ENCODE data around the gene AAGAB.

AAGAB gene

DNA sequence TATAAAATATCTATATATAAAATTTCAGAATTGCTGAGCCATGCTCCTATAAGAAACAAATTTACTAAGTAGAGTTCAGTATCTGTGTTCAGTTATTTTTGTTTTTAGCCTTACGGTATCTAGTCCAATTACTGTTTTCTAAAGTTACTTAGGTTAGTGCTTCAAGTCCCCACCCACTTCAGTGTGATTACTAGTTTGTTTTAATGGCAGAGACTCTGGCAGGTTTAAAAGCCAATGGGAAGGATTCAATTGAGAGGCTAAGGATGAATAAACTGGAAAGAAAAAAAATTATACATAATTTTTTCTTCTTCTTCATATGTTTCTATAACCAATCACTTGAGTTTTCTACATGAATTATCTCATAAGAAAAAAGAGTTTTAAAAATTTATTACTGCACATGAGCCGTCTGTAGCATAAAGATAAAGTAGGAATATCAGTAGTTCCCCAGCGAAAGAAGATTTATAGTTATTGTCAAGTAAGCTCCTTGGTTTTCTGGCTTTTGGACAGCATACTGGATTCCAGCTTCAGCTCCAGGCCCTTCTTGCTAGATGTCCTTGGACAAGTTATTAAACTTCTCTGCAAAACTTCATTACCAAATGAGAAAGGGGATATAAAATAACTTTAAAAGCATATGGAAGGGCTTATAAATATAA is 46.8 kb downstream of the AAGAB start:
- H3K4me3 ChIP-seq (ENCODE audit: low read depth, low read length), result no peak overlapping the region
- TF ChIP-seq, protein P1, sequence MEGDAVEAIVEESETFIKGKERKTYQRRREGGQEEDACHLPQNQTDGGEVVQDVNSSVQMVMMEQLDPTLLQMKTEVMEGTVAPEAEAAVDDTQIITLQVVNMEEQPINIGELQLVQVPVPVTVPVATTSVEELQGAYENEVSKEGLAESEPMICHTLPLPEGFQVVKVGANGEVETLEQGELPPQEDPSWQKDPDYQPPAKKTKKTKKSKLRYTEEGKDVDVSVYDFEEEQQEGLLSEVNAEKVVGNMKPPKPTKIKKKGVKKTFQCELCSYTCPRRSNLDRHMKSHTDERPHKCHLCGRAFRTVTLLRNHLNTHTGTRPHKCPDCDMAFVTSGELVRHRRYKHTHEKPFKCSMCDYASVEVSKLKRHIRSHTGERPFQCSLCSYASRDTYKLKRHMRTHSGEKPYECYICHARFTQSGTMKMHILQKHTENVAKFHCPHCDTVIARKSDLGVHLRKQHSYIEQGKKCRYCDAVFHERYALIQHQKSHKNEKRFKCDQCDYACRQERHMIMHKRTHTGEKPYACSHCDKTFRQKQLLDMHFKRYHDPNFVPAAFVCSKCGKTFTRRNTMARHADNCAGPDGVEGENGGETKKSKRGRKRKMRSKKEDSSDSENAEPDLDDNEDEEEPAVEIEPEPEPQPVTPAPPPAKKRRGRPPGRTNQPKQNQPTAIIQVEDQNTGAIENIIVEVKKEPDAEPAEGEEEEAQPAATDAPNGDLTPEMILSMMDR (IDR thresholded peaks at IDR 0.05; ENCODE audit: borderline replicate concordance, insufficient read depth, low read depth, low read length), result no peak

DNA sequence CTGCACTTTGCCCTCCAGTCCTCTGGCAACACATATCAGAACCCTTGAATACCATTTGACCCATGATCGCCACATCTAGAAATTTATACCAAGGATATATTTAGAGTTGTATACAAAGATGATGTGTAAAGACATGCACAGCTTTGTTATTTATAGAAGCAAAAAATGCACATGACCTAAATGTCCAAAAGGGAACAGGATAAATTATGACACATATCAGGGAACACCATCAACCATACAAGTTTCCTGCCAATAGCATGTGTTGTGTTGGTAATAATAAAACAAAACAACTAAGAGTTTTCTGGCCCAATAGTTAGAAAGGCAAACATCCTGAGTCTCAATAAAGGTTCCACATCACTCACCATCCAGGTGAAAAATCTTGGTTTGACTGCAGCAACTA is 51.5 kb downstream of the AAGAB start:
- TF ChIP-seq, protein P1 (IDR thresholded peaks at IDR 0.05; ENCODE audit: borderline replicate concordance, insufficient read depth, low read depth, low read length), result no peak
- H3K4me3 ChIP-seq (ENCODE audit: low read depth, low read length), result no peak overlapping the region

DNA sequence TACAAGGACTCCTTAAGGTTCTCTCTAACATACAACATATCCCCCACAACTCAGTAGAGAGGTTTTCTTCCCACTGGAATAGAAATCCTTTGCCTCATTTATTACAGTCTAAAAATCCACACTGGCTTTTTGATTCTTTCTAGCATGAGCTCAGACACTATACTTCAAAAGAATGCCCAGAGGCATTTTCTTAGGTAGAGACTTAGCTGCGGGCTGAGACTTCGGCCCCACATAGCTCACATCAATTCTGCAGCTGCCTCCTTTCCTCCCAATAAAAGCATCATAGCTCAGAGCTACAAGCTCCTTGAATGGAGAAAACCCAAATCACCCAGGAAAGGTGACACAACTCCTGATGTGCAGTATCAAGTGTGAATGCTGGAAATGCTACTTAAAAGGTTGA is 52.4 kb downstream of the AAGAB start:
- no peak overlapping the region for H3K4me3 ChIP-seq (ENCODE audit: low read depth, low read length)
- TF ChIP-seq, protein P1 (IDR thresholded peaks at IDR 0.05; ENCODE audit: borderline replicate concordance, insufficient read depth, low read depth, low read length), result no peak

DNA sequence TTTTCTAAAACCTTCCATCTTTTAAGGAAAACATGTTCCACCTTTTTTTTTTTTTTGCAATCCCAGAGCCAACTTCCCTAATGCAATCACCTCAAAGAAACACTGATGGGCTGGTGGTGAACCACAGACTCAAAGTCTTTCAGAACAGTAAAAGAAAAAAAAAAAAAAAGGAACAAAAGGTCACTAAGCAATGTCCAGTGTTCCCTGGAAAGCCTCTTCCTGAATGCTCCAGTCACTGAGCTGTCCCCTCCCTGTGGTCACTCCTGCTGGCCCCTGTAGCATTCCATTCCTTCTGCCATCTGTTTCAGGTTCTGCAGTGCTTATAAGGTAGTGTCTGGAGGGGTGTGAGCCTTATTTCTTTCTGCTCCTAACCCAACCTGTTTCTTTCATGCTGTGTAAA is 53.3 kb downstream of the AAGAB start:
- H3K4me3 ChIP-seq (ENCODE audit: low read depth, low read length), result no peak overlapping the region
- TF ChIP-seq, protein P1 (IDR thresholded peaks at IDR 0.05; ENCODE audit: borderline replicate concordance, insufficient read depth, low read depth, low read length), result no peak

DNA sequence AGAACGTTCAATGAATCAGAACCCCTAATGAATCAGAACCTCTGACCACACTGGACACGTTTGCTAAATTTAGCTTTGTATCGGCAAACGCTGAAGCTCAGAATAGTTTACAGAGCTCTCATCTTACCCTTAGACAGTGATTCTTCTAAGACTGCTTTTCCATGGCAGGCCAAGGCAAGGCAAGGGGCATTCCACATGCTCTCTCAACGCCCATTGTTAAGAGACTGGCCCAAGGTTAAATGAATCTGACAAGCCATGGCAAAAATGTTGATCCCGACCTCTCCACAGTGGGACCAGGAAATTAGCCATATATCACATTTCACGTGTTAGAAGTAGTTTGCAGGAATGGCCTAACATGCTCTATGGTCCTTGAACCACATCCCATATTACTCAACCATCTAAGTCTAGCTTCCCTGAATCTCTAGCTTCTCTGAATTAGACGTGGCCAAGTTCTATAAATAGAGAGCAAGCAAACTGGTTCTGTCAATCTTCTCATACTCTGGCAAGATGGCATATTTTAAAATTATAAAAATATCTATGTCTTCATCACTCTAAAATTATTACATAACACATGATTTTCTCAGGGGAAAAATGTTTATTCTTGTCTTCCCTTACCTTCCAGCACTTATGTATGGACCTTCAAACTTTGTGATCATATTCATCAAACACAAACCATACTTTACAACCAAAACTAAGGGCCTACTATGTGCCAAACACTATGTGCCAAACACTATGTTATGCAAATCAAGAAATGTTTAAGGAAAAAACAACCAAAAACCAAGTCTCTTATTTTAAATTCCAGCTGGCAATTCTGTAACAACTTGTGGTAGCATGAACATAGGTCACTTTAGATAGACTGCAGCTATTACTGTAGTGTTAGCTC is 54.3 kb downstream of the AAGAB start:
- H3K4me3 ChIP-seq (ENCODE audit: low read depth, low read length), result no peak overlapping the region
- TF ChIP-seq, protein P1 (IDR thresholded peaks at IDR 0.05; ENCODE audit: borderline replicate concordance, insufficient read depth, low read depth, low read length), result no peak

DNA sequence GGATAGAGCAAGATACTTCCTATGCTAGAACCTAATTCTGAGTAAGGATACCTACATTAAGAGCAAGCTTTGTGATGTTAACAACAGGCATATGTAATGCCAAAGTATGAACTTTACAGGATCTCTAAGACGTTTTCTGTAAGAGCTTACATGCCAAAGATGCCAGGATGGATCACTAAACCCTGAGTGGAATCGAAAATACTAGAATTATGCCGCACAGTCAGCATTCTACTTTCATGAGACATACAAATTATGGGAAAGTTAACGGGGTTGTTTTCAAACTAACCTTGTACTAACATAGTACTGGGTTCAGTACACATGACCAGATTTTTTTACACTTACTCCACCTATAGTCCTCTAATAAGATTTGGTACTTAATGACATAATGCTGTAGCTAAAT is 55.1 kb downstream of the AAGAB start:
- H3K4me3 ChIP-seq (ENCODE audit: low read depth, low read length), result no peak overlapping the region
- TF ChIP-seq, protein P1 (IDR thresholded peaks at IDR 0.05; ENCODE audit: borderline replicate concordance, insufficient read depth, low read depth, low read length), result no peak

All from GM12875 (cell line).